Endothelial cell of umbilical vein (primary cell): ENCODE data around the gene OPTC. TPM values are rescaled to one million over a fixed set of nuclear protein-coding genes. Genes with fewer than 3 reads are reported as not detected.

Experiments used
- BruUV-seq: library from RNA; stranded (reverse); fragments of 400-500 nt; replicated peaks from 2 replicates; lab custom pipeline; 2021; lab: Mats Ljungman, UMichigan
- CTCF ChIA-PET: fragments of 300-600, 350-600 bp; sonication (Branson Sonifier 250); formaldehyde crosslinking; loops from one replicate; lab custom pipeline; 2021; ENCODE audit warnings: antibody characterized with exemption, inconsistent platforms; lab: Charles Lee
- POLR2A ChIA-PET: fragments of 300-600, 350-600 bp; sonication (Branson Sonifier 250); formaldehyde crosslinking; loops from one replicate; lab custom pipeline; 2021; ENCODE audit warnings: antibody characterized with exemption, inconsistent platforms; lab: Charles Lee
- DNase-seq: peaks from one replicate; pipeline ENCODE4 v3.0.0-alpha.2; 2011; ENCODE audit warnings: low read depth, low spot score
- FAIRE-seq: peaks from 2 replicates; lab custom pipeline; 2011; peaks lifted over from hg19 to GRCh38; lab: Jason Lieb, UNC
- H2AFZ ChIP-seq: 2 replicates; pipeline ENCODE4 v1.6.0; 2012; ENCODE audit warnings: low read depth, low read length, control low read depth, inconsistent platforms
- H3K27ac ChIP-seq: 2 replicates; pipeline ENCODE4 v1.5.1; 2011; ENCODE audit warnings: low read depth, mild to moderate bottlenecking, control low read depth, low read length, moderate library complexity; ENCODE audit not compliant: insufficient read depth
- H3K27me3 ChIP-seq, 2 experiments: 2 replicates each; pipeline versions ENCODE4 v1.6.0 to v1.6.1; 2011; ENCODE audit warnings: low read length in 2 of 2, mixed read lengths in 1 of 2; ENCODE audit not compliant: control insufficient read depth in 2 of 2, insufficient read depth in 2 of 2
- H3K36me3 ChIP-seq, 2 experiments: 2 replicates in 1 of 2; 3 replicates in 1 of 2; pipeline ENCODE4 v1.5.1; 2011; ENCODE audit warnings: low read length in 2 of 2, mild to moderate bottlenecking in 1 of 2, moderate library complexity in 1 of 2; ENCODE audit not compliant: control insufficient read depth in 2 of 2, insufficient read depth in 2 of 2; ENCODE audit errors: extremely low read depth in 1 of 2
- H3K4me1 ChIP-seq: 3 replicates; pipeline ENCODE4 v1.5.1; 2011; ENCODE audit warnings: mild to moderate bottlenecking, low read length; ENCODE audit not compliant: control insufficient read depth, insufficient read depth; ENCODE audit errors: extremely low read depth
- H3K4me2 ChIP-seq: 2 replicates; pipeline ENCODE4 v1.6.1; 2011; ENCODE audit warnings: low read length, control low read depth, mixed read lengths; ENCODE audit not compliant: insufficient read depth
- H3K4me3 ChIP-seq, 3 experiments: fragments of 200-600 bp in 1 of 3; sonication (generic), shearing (Covaris generic) in 1 of 3; replicated peaks in 1 of 3; 2 replicates each; pipeline ENCODE4 v1.5.1; 2011 to 2016; ENCODE audit warnings: control low read depth in 3 of 3, low read length in 3 of 3, mild to moderate bottlenecking in 2 of 3, inconsistent platforms in 1 of 3, low read depth in 1 of 3, moderate library complexity in 1 of 3; ENCODE audit not compliant: insufficient read depth in 1 of 3
- H3K79me2 ChIP-seq: 2 replicates; pipeline ENCODE4 v1.6.0; 2012; ENCODE audit warnings: low read length, inconsistent platforms; ENCODE audit not compliant: control insufficient read depth, insufficient read depth
- H3K9ac ChIP-seq: replicated peaks from 2 replicates; pipeline ENCODE3; 2011; ENCODE audit warnings: low read length, control low read depth; ENCODE audit not compliant: insufficient read depth; ENCODE audit errors: extremely low read depth
- H3K9me1 ChIP-seq: replicated peaks from 3 replicates; pipeline ENCODE4 v1.6.0; 2011; ENCODE audit warnings: mild to moderate bottlenecking, low read length; ENCODE audit not compliant: control insufficient read depth, insufficient read depth; ENCODE audit errors: extremely low read depth
- H3K9me3 ChIP-seq: replicated peaks from 2 replicates; pipeline ENCODE4 v1.5.1; 2012; ENCODE audit warnings: low read length, inconsistent platforms; ENCODE audit not compliant: control insufficient read depth, insufficient read depth
- H4K20me1 ChIP-seq: replicated peaks from 2 replicates; pipeline ENCODE3; 2011; ENCODE audit warnings: mild to moderate bottlenecking, low read length; ENCODE audit not compliant: control insufficient read depth, insufficient read depth; ENCODE audit errors: extremely low read depth
- EZH2 ChIP-seq: IDR thresholded peaks from 2 replicates; pipeline ENCODE4 v1.6.1; 2012; ENCODE audit warnings: borderline replicate concordance, low read depth, mild to moderate bottlenecking, moderate library complexity, low read length, inconsistent platforms; ENCODE audit not compliant: severe bottlenecking
- FOS ChIP-seq: IDR thresholded peaks from 2 replicates; pipeline ENCODE4 v1.6.1; 2011; ENCODE audit warnings: mild to moderate bottlenecking, low read length, moderate library complexity, borderline replicate concordance; ENCODE audit not compliant: insufficient read depth
- GATA2 ChIP-seq: IDR thresholded peaks from 2 replicates; pipeline ENCODE4 v1.7.0; 2011; ENCODE audit warnings: low read depth, mild to moderate bottlenecking, moderate library complexity, mixed read lengths, low read length; ENCODE audit not compliant: insufficient read length, insufficient read depth
- JUN ChIP-seq: IDR thresholded peaks from 2 replicates; pipeline ENCODE4 v1.6.1; 2011; ENCODE audit warnings: borderline replicate concordance, low read depth; ENCODE audit not compliant: insufficient read length, insufficient read depth
- MYC ChIP-seq: IDR thresholded peaks from one replicate; pipeline ENCODE4 v1.6.1; 2011; ENCODE audit warnings: mild to moderate bottlenecking, low read depth, low read length
- POLR2A ChIP-seq: IDR thresholded peaks from 2 replicates; pipeline ENCODE4 v1.6.1; 2012; ENCODE audit warnings: low read depth, mild to moderate bottlenecking, control low read depth, low read length
- POLR2AphosphoS5 ChIP-seq: IDR thresholded peaks from 2 replicates; pipeline ENCODE4 v1.6.1; 2012; ENCODE audit warnings: low read depth, mild to moderate bottlenecking, control low read depth, low read length, moderate library complexity; ENCODE audit not compliant: insufficient read depth
- dilution Hi-C: fragments of 300-500 bp; cut with MboI; formaldehyde crosslinking; loops from one replicate; pipeline ENCODE4 v1.15.0; 2019; ENCODE audit warnings: low sequenced_read_pairs; ENCODE audit not compliant: extremely low pct_ligation_motif_present
- intact Hi-C: fragments of 100-400 bp; cut with micrococcal nuclease; formaldehyde crosslinking; loops from one replicate; pipeline ENCODE4 v1.10.0; 2022
- polyA plus RNA-seq, 4 experiments: library from polyadenylated mRNA; depleted of rRNA in 3 of 4; stranded (reverse) in 3 of 4; unstranded in 1 of 4; fragments of >200 nt; gene quantifications; 2 replicates each; pipeline versions ENCODE4 v1.2.1 to v1.2.3, GENCODE V29; 2011 to 2012; ENCODE audit warnings: missing spikeins in 1 of 4
- total RNA-seq: library from RNA; stranded (reverse); gene quantifications from 2 replicates; pipeline ENCODE4 v1.2.3, GENCODE V29; 2021
- TF ChIP-seq, protein P1 (sequence below), 2 donors: IDR thresholded peaks; 1 replicate in 1 of 2; 2 replicates in 1 of 2; pipeline ENCODE4 v1.5.1; 2011; ENCODE audit warnings: low read length in 2 of 2, mild to moderate bottlenecking in 2 of 2, moderate library complexity in 2 of 2, control low read depth in 1 of 2, inconsistent platforms in 1 of 2, low read depth in 1 of 2; ENCODE audit not compliant: insufficient read depth in 1 of 2; ENCODE audit errors: extremely low read depth in 1 of 2
- TF ChIP-seq, protein P2 (sequence below): IDR thresholded peaks from 2 replicates; pipeline ENCODE4 v1.6.1; 2011; ENCODE audit not compliant: insufficient read depth, insufficient read length

The OPTC gene
- total and polyA plus RNA-seq, 2 donors (not counting 3 experiments of a cell fraction or from before 2014, with no cell fraction given) = not detected

DNA sequence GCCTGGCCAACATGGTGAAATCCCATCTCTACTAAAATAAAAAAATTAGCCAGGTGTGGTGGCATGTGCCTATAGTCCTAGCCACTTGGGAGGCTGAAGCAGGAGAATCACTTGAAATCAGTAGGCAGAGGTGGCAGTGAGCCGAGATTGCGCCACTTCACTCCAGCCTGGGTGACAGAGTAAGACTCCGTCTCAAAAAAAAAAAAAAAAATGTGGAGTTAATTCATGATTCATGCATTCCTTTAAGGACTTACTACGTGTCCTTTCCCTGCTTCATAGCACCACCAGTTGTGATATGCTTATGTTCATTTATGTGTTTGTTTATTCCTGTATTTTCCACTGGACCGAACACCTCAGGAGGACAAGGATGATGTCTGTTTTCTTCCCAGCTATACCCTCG, 31.1 kb upstream of the OPTC start:
- Histone ChIP-seq H4K20me1 (no peaks in the 10 kb centered on the region), H3K27ac (no peak overlapping the region), H3K4me3 (no peak overlapping the region), H3K9me1 (no peaks in the 10 kb centered on the region), H3K36me3 (no peaks in the 10 kb centered on the region), H3K9me3 (no peaks in the 10 kb centered on the region), H3K27me3 (peaks cover 26 to 27% of the 10 kb centered on the region in 2 experiments), H3K9ac (no peak overlapping the region), H3K4me1 (no peaks in the 10 kb centered on the region), H3K79me2 (no peaks in the 10 kb centered on the region), H2AFZ (no peak overlapping the region), H3K4me2 (no peak overlapping the region)
- no TSS peak for BruUV-seq
- intact Hi-C loops (no loop called here), dilution Hi-C loops (no loop called here)
- ChIA-PET POLR2A (interaction anchor here (0.6 kb wide), 1 partner anchor 8 kb away, joined by 3 read pairs; no protein-coding TSS in a partner anchor), CTCF (interaction anchor here (1.2 to 1.5 kb wide), 3 partner anchors 17 to 120 kb away, joined by 4 read pairs; no protein-coding TSS in a partner anchor)
- TF ChIP-seq, protein P1, sequence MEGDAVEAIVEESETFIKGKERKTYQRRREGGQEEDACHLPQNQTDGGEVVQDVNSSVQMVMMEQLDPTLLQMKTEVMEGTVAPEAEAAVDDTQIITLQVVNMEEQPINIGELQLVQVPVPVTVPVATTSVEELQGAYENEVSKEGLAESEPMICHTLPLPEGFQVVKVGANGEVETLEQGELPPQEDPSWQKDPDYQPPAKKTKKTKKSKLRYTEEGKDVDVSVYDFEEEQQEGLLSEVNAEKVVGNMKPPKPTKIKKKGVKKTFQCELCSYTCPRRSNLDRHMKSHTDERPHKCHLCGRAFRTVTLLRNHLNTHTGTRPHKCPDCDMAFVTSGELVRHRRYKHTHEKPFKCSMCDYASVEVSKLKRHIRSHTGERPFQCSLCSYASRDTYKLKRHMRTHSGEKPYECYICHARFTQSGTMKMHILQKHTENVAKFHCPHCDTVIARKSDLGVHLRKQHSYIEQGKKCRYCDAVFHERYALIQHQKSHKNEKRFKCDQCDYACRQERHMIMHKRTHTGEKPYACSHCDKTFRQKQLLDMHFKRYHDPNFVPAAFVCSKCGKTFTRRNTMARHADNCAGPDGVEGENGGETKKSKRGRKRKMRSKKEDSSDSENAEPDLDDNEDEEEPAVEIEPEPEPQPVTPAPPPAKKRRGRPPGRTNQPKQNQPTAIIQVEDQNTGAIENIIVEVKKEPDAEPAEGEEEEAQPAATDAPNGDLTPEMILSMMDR (IDR thresholded peaks at IDR 0.05; ENCODE audit: extremely low read depth in 1 of 2, insufficient read depth in 1 of 2, low read depth in 1 of 2, low read length in 2 of 2) = no peak
- TF ChIP-seq, protein P2, sequence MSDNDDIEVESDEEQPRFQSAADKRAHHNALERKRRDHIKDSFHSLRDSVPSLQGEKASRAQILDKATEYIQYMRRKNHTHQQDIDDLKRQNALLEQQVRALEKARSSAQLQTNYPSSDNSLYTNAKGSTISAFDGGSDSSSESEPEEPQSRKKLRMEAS = no peak
- TF ChIP-seq JUN (no peak), FOS (no peak), GATA2 (no peak), POLR2AphosphoS5 (no peak), MYC (no peak), EZH2 (no peak), POLR2A (no peak)
- DNase-seq = no peak
- no peak for FAIRE-seq
